Loucy (cell line): ENCODE measurements around the gene FRMD5.

Source experiments
- EZH2phosphoT487 ChIP-seq: fragments of 200-600 bp; IDR thresholded peaks from 2 replicates; pipeline ENCODE4 v1.6.1; 2018; ENCODE audit warnings: antibody characterized with exemption, mild to moderate bottlenecking, moderate library complexity, borderline replicate concordance
- TF ChIP-seq, protein P1 (sequence below): fragments of 200-600 bp; sonication (generic); conservative IDR thresholded peaks from 2 replicates; pipeline ENCODE4 v1.5.1; 2014; ENCODE audit warnings: mild to moderate bottlenecking, antibody characterized with exemption, low read length

DNA sequence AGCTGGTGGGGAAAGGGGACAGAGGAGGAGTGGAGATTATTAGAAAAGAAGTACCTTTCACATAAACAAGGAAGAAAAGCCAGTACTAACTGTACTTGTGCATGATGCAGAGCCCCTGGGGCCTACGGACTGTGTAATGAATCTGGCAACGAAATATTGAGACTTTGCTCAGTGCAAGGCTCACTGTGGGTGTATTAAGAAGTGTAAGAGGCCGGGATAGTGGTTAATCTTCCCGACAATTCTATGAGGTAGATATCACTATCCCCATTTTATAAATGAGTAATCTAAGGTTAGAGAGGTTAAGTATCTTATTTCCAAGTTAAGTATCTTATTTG, 278.8 kb downstream of the FRMD5 start:
- TF ChIP-seq, protein P1, sequence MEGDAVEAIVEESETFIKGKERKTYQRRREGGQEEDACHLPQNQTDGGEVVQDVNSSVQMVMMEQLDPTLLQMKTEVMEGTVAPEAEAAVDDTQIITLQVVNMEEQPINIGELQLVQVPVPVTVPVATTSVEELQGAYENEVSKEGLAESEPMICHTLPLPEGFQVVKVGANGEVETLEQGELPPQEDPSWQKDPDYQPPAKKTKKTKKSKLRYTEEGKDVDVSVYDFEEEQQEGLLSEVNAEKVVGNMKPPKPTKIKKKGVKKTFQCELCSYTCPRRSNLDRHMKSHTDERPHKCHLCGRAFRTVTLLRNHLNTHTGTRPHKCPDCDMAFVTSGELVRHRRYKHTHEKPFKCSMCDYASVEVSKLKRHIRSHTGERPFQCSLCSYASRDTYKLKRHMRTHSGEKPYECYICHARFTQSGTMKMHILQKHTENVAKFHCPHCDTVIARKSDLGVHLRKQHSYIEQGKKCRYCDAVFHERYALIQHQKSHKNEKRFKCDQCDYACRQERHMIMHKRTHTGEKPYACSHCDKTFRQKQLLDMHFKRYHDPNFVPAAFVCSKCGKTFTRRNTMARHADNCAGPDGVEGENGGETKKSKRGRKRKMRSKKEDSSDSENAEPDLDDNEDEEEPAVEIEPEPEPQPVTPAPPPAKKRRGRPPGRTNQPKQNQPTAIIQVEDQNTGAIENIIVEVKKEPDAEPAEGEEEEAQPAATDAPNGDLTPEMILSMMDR: no peak
- no peak for TF ChIP-seq EZH2phosphoT487
